ENCODE results near the gene TMEM235.

The TMEM235 gene

DNA sequence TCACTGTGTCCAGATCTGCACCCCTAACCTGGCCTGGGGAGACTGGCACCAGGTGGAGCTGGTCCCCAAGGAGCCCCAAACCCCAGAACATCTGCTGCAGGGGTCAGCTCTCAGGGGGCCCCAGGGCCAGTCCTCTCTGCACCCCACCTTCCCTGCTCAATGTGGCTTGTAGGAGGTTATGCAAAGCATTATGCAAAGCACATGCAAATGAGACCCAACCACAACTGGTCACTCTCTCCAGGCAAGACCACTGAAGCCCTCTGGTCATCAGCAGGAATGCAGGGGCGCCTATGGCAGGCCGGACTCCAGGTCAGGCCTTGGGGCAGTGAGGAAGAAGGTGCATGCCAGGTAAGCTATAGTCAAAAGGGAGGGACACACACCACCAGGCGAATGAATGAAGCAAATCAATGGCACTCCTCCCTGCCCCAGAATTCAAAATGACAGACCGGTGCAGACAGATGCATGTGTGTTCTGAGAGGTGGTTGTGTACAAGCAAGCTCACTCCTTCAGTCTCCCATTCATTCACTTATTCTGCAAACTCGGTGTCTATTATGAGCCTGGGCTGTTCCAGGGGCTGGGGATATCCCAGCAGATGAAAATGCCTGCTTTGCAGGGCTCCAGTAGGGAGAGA lies 48.0 kb downstream of the TMEM235 start:
- no peak for DNase-seq (ENCODE audit: low read depth in 1 of 2, low spot score in 1 of 2)
- in situ Hi-C loops (cut with HindIII; ENCODE audit: low pct_unique_long_range_greater_than_20kb, low sequenced_read_pairs) = no loop called here
- no peak for TF ChIP-seq JUND (IDR thresholded peaks at IDR 0.05; ENCODE audit: low read depth)

DNA sequence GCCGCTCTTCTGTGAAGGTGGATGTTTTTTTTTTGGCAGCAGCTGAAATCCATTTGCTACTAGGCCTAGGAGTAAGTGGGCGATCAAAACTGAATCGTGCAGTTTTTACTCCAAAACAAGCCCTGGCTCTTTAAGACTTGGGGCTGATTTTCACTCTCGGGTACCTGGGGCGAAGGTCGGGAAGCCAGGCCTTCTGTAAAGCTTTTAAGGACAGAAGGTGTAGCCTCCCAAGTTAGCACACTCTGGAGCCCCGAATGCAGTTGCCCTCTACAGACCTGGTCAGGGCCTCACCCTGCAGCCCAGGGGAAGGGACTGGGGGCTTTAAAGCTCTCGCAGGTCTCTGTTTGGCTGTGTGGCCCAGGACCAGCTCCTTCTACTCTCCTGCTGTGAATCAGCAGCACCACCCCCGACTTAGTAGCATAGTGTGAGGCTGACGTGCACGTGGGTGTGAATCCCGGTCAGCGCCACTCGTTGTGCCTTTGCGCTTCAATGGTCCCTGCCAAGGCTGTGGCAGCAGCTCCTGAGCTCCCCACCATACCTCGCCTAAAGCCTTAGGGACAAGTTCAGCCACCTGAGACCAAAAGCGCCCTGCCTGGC lies 49.9 kb downstream of the TMEM235 start:
- TF ChIP-seq JUND (IDR thresholded peaks at IDR 0.05; ENCODE audit: low read depth) = no peak
- in situ Hi-C loops (cut with HindIII; ENCODE audit: low pct_unique_long_range_greater_than_20kb, low sequenced_read_pairs) = no loop called here
- DNase-seq (ENCODE audit: low read depth in 1 of 2, low spot score in 1 of 2) = no peak

DNA sequence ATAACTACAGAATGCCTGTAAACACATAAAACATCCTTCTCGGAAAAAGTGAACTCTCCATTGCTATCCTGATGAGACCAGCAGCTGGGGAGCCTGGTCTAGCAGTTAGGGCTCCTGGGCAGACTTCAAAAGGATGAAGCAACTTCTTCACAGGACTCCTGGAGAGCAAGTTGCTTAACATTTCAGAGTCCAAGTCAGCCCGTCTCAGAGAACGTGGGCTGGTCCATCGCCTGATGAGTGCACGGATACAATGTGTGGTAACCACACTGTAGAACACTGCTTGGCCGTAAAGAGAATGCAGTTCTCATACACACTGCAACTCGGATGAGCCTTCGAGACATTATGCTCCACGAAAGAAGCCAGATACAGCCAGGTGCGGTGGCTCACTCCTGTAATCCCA lies 52.7 kb downstream of the TMEM235 start:
- in situ Hi-C loops (cut with HindIII; ENCODE audit: low pct_unique_long_range_greater_than_20kb, low sequenced_read_pairs) = no loop called here
- no peak for TF ChIP-seq JUND (IDR thresholded peaks at IDR 0.05; ENCODE audit: low read depth)
- DNase-seq (ENCODE audit: low read depth in 1 of 2, low spot score in 1 of 2) = no peak

DNA sequence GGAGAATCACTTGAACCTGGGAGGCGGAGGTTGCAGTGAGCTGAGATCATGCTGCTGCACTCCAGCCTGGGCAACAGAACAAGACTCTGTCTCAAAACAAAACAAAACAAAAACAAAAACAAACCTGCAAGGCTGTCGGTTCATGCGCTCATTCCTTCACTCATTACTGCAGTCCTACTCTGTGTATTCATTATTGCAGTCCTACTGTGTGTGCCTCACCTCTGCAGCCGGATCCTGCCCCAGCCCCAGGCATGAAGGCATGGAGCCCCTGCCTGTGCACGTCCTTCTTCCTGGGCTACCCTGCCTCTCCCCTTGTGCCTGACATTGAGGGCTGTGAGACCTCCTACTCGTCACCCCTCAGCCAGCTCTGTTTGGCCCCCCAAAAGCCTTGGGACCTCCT lies 57.6 kb downstream of the TMEM235 start:
- TF ChIP-seq JUND (IDR thresholded peaks at IDR 0.05; ENCODE audit: low read depth) = no peak
- DNase-seq (ENCODE audit: low read depth in 1 of 2, low spot score in 1 of 2) = no peak
- in situ Hi-C loops (cut with HindIII; ENCODE audit: low pct_unique_long_range_greater_than_20kb, low sequenced_read_pairs) = no loop called here

DNA sequence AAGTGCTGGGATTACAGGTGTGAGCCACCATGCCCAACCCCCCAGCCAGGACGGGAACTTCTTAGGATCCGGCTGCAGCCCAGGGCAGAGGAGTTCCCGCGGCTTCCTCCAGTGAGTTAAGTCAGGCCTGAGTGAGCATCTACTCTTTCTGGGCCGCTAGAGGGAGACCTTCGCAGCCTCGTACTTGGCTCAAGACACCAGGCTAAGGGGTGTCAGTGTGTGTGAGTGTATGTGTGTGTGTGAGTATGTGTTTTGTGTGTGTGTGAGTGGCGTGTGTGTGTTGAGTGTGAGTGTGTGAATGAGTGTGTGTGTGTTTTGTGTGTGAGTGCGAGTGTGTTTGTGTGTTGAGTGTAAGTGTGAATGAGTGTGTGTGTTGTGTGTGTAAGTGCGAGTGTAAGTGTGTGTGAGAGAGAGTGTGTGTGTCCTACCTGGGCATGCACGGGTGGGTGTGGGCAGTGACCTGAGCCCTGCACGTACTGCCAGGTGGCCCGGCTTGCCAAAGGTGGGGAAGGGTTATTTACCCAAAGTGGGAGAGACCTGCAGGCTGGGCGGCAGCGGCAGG lies 58.5 kb downstream of the TMEM235 start:
- peak; percentile 77 to 93 for DNase-seq (ENCODE audit: low read depth in 1 of 2, low spot score in 1 of 2)
- in situ Hi-C loops (cut with HindIII; ENCODE audit: low pct_unique_long_range_greater_than_20kb, low sequenced_read_pairs) = no loop called here
- no peak for TF ChIP-seq JUND (IDR thresholded peaks at IDR 0.05; ENCODE audit: low read depth)

Data from T47D (cell line).